Hepatocyte (in vitro differentiated cells): ENCODE measurements around the gene WDTC1. TPM values are rescaled to one million over a fixed set of nuclear protein-coding genes. Genes with fewer than 3 reads are reported as not detected.

Source experiments
- DNase-seq: peaks from one replicate; pipeline ENCODE4 v3.0.0-alpha.2; 2016; ENCODE audit warnings: low spot score
- H2AFZ ChIP-seq: fragments of 200-600 bp; sonication (generic); 2 replicates; pipeline ENCODE4 v1.6.0; 2016; ENCODE audit warnings: antibody characterized with exemption, mild to moderate bottlenecking
- H3K27ac ChIP-seq: fragments of 200-600 bp; sonication (generic); 2 replicates; pipeline ENCODE4 v1.5.1; 2016; ENCODE audit warnings: mild to moderate bottlenecking
- H3K27me3 ChIP-seq: fragments of 200-600 bp; sonication (generic); 2 replicates; pipeline ENCODE4 v1.6.1; 2016
- H3K36me3 ChIP-seq: fragments of 200-600 bp; sonication (generic); replicated peaks from 2 replicates; pipeline ENCODE4 v1.5.1; 2016; ENCODE audit warnings: low read depth; ENCODE audit not compliant: insufficient read depth
- H3K4me1 ChIP-seq: fragments of 200-600 bp; sonication (generic); 2 replicates; pipeline ENCODE4 v1.5.1; 2016; ENCODE audit warnings: mild to moderate bottlenecking, moderate library complexity; ENCODE audit not compliant: insufficient read depth
- H3K4me2 ChIP-seq: fragments of 200-600 bp; sonication (generic); 2 replicates; pipeline ENCODE4 v1.6.0; 2016
- H3K4me3 ChIP-seq: fragments of 200-600 bp; sonication (generic); 2 replicates; pipeline ENCODE4 v1.5.1; 2016; ENCODE audit warnings: mild to moderate bottlenecking
- H3K79me2 ChIP-seq: fragments of 200-600 bp; sonication (generic); 2 replicates; pipeline ENCODE4 v1.6.0; 2017; ENCODE audit warnings: mild to moderate bottlenecking
- H3K9me2 ChIP-seq: fragments of 200-600 bp; sonication (generic); replicated peaks from 2 replicates; pipeline ENCODE4 v1.6.0; 2017; ENCODE audit warnings: mild to moderate bottlenecking; ENCODE audit not compliant: insufficient read depth
- H3K9me3 ChIP-seq: fragments of 200-600 bp; sonication (generic); 2 replicates; pipeline ENCODE4 v1.5.1; 2016; ENCODE audit warnings: low read depth, mild to moderate bottlenecking
- H4K20me1 ChIP-seq: fragments of 200-600 bp; sonication (generic); 2 replicates; pipeline ENCODE4 v1.6.0; 2016; ENCODE audit warnings: mild to moderate bottlenecking; ENCODE audit not compliant: insufficient read depth, poor library complexity, severe bottlenecking
- CTCF ChIP-seq: fragments of 200-600 bp; sonication (generic); IDR thresholded peaks from 2 replicates; pipeline ENCODE4 v1.5.1; 2016; ENCODE audit warnings: antibody characterized with exemption, mild to moderate bottlenecking; ENCODE audit not compliant: poor library complexity
- EZH2 ChIP-seq: fragments of 200-600 bp; sonication (generic); IDR thresholded peaks from 2 replicates; pipeline ENCODE4 v1.6.1; 2016; ENCODE audit warnings: antibody characterized with exemption, mild to moderate bottlenecking, borderline replicate concordance
- EZH2phosphoT487 ChIP-seq: fragments of 200-600 bp; sonication (generic); IDR thresholded peaks from one replicate; pipeline ENCODE4 v1.6.1; 2018; ENCODE audit warnings: antibody characterized with exemption, mild to moderate bottlenecking, low read depth, moderate library complexity; ENCODE audit not compliant: unreplicated experiment, severe bottlenecking
- WGBS: methylation state at CpG from one replicate; pipeline ENCODE4 v1.1.6; 2016; ENCODE audit warnings: low lambda C conversion rate; ENCODE audit errors: missing lambda C conversion rate; 5-methylcytosine and 5-hydroxymethylcytosine counted together
- polyA plus RNA-seq: library from polyadenylated mRNA; unstranded; fragments of >200 nt; fragmentation: Nextera tagmentation; extraction: Ambion mirVana; gene quantifications from 2 replicates; pipeline ENCODE4 v1.2.1, GENCODE V29; 2016
- total RNA-seq: library from RNA; depleted of rRNA; stranded (reverse); fragments of >200 nt; gene quantifications from 2 replicates; pipeline ENCODE4 v1.2.3, GENCODE V29; 2014

WDTC1 gene
- total and polyA plus RNA-seq, 2 experiments from 2014 or later: 11.0 to 22.8 TPM

GRCh38 chr1:27343639-27344025, 109.2 kb downstream of the WDTC1 start:
- no peaks in the 10 kb centered on the region for H3K27me3 ChIP-seq
- peak overlapping the region; percentile 91 for H3K4me2 ChIP-seq
- no peaks in the 10 kb centered on the region for H3K9me2 ChIP-seq
- no peaks in the 10 kb centered on the region for H3K79me2 ChIP-seq
- no peak for TF ChIP-seq CTCF
- no peak for TF ChIP-seq EZH2phosphoT487
- no peaks in the 10 kb centered on the region for H3K36me3 ChIP-seq
- no peak overlapping the region for H2AFZ ChIP-seq
- no peak overlapping the region for H3K27ac ChIP-seq
- peaks cover 16% of the 10 kb centered on the region for H3K4me1 ChIP-seq
- H3K9me3 ChIP-seq: no peaks in the 10 kb centered on the region
- no peak for DNase-seq
- no peaks in the 10 kb centered on the region for H4K20me1 ChIP-seq
- H3K4me3 ChIP-seq: no peak overlapping the region
- WGBS: 89% methylated on average over 5 of the region's 5 CpGs

DNA sequence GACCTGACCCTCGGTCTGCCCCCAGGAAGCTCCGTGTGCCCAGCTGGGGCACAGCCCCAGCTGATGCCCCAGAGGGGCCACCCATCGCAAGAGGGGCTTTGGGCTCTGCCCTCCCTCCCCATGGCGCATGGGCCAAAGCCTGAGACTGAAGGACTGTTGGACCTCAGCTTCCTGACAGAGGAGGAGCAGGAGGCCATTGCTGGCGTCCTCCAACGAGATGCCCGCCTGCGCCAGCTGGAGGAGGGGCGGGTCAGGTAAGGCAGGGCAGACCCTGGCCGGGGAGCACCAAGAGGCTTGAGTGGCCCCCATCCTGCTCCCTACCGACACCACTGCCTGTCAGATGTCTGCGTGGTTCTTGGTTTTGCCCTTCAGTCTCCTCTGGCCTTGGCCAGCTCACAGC, 110.8 kb downstream of the WDTC1 start:
- WGBS: 98% methylated on average over 12 of the region's 12 CpGs
- H3K36me3 ChIP-seq: no peaks in the 10 kb centered on the region
- no peaks in the 10 kb centered on the region for H3K79me2 ChIP-seq
- no peaks in the 10 kb centered on the region for H3K9me2 ChIP-seq
- no peaks in the 10 kb centered on the region for H3K9me3 ChIP-seq
- TF ChIP-seq EZH2 (no peak), EZH2phosphoT487 (no peak), CTCF (no peak)
- H2AFZ ChIP-seq: no peak overlapping the region
- no peak overlapping the region for H3K4me3 ChIP-seq
- no peaks in the 10 kb centered on the region for H4K20me1 ChIP-seq
- peaks cover 30% of the 10 kb centered on the region for H3K4me1 ChIP-seq
- H3K27me3 ChIP-seq: no peaks in the 10 kb centered on the region
- no peak for DNase-seq
- H3K4me2 ChIP-seq: no peak overlapping the region
- H3K27ac ChIP-seq: no peak overlapping the region

DNA sequence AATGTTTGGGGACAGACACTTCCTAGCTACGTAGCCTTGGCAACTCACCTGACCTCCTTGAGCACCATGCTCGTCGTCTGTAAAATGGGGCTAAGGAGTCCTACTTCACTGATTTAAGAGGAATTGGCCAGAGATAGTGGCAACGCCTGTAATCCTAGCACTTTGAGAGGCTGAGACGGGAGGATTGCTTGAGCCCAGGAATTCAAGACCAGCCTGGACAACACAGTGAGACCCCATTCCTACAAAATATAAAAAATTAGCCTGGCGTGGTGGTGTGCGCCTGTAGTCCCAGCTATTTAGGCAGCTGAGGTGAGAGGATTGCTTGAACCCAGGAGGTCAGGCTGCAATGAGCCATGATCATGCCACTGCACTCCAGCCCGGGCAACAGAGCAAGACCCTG, 111.9 kb downstream of the WDTC1 start:
- H2AFZ ChIP-seq: no peak overlapping the region

More for the DNA sequence above, 111.9 kb downstream of the WDTC1 start:
- 96% methylated on average over 8 of the region's 8 CpGs for WGBS
- TF ChIP-seq EZH2: no peak
- no peak for TF ChIP-seq CTCF
- TF ChIP-seq EZH2phosphoT487: no peak
- H3K4me2 ChIP-seq: no peak overlapping the region
- no peak overlapping the region for H3K27ac ChIP-seq
- no peaks in the 10 kb centered on the region for H3K9me3 ChIP-seq
- no peaks in the 10 kb centered on the region for H3K9me2 ChIP-seq
- no peak overlapping the region for H3K4me3 ChIP-seq
- H4K20me1 ChIP-seq: no peaks in the 10 kb centered on the region
- no peaks in the 10 kb centered on the region for H3K27me3 ChIP-seq
- H3K79me2 ChIP-seq: no peaks in the 10 kb centered on the region
- peaks cover 41% of the 10 kb centered on the region for H3K4me1 ChIP-seq
- no peak for DNase-seq
- no peaks in the 10 kb centered on the region for H3K36me3 ChIP-seq
